Liver (tissue), 9 donors: Measurements from ENCODE around the gene MFGE8. TPM values are rescaled to one million over a fixed set of nuclear protein-coding genes. Genes with fewer than 3 reads are reported as not detected.

Experiments
- DNase-seq: peaks from one replicate; pipeline ENCODE4 v3.0.0-alpha.2; 2017; ENCODE audit warnings: low spot score
- H3K27ac ChIP-seq, 2 donors: one replicate each; pipeline ENCODE4 v1.7.0; 2013; ENCODE audit warnings: inconsistent platforms in 2 of 2, low read length in 2 of 2, control low read depth in 1 of 2, low read depth in 1 of 2, mild to moderate bottlenecking in 1 of 2
- H3K27me3 ChIP-seq, 4 donors: one replicate each; pipeline versions ENCODE4 v1.6.1 to v1.7.0; 2013; ENCODE audit warnings: low read length in 3 of 4, inconsistent platforms in 1 of 4, mild to moderate bottlenecking in 1 of 4, moderate library complexity in 1 of 4; ENCODE audit not compliant: control insufficient read depth in 4 of 4, insufficient read depth in 4 of 4
- H3K36me3 ChIP-seq, 4 donors: one replicate each; pipeline versions ENCODE4 v1.6.1 to v1.7.0; 2013; ENCODE audit warnings: low read length in 3 of 4, mild to moderate bottlenecking in 3 of 4, low read depth in 1 of 4, moderate library complexity in 1 of 4; ENCODE audit not compliant: control insufficient read depth in 4 of 4, insufficient read depth in 3 of 4
- H3K4me1 ChIP-seq, 4 donors: one replicate each; pipeline versions ENCODE4 v1.6.1 to v1.7.0; 2013; ENCODE audit warnings: low read length in 3 of 4, mild to moderate bottlenecking in 3 of 4, moderate library complexity in 1 of 4; ENCODE audit not compliant: control insufficient read depth in 4 of 4, insufficient read depth in 4 of 4
- H3K4me3 ChIP-seq, 3 donors: one replicate each; pipeline versions ENCODE4 v1.6.1 to v1.7.0; 2013; ENCODE audit warnings: low read length in 3 of 3, control low read depth in 1 of 3, low read depth in 1 of 3, mild to moderate bottlenecking in 1 of 3
- H3K9ac ChIP-seq, 2 donors: one replicate each; pipeline ENCODE4 v1.7.0; 2013; ENCODE audit warnings: low read length in 2 of 2, mild to moderate bottlenecking in 2 of 2, moderate library complexity in 2 of 2, control low read depth in 1 of 2, low read depth in 1 of 2
- H3K9me3 ChIP-seq, 4 donors: one replicate each; pipeline versions ENCODE4 v1.6.1 to v1.7.0; 2013; ENCODE audit warnings: low read length in 3 of 4; ENCODE audit not compliant: control insufficient read depth in 4 of 4
- ATF3 ChIP-seq: IDR thresholded peaks from 2 replicates; pipeline ENCODE4 v1.6.1; 2016; ENCODE audit warnings: antibody characterized with exemption
- CTCF ChIP-seq: fragments of 150-350 bp; IDR thresholded peaks from 2 replicates; pipeline ENCODE4 v1.5.1; 2017; ENCODE audit warnings: improper control_type of control experiment, low read depth, low read length; ENCODE audit not compliant: missing input control
- EGR1 ChIP-seq, 2 donors: IDR thresholded peaks; 2 replicates each; pipeline ENCODE4 v1.6.1; 2016 to 2018; ENCODE audit warnings: antibody characterized with exemption in 2 of 2, low read depth in 2 of 2
- FOXA1 ChIP-seq: IDR thresholded peaks from 2 replicates; pipeline ENCODE4 v1.6.1; 2016; ENCODE audit warnings: antibody characterized with exemption
- FOXA2 ChIP-seq: IDR thresholded peaks from 2 replicates; pipeline ENCODE4 v1.6.1; 2016; ENCODE audit warnings: antibody characterized with exemption
- GABPA ChIP-seq, 2 donors: IDR thresholded peaks in 1 of 2; conservative IDR thresholded peaks in 1 of 2; 2 replicates each; pipeline ENCODE4 v1.6.1; 2016; ENCODE audit warnings: antibody characterized with exemption in 2 of 2, mild to moderate bottlenecking in 1 of 2, moderate library complexity in 1 of 2
- HNF4A ChIP-seq, 2 donors: conservative IDR thresholded peaks; 2 replicates each; pipeline ENCODE4 v1.6.1; 2016; ENCODE audit warnings: antibody characterized with exemption in 2 of 2, mild to moderate bottlenecking in 2 of 2
- HNF4G ChIP-seq: IDR thresholded peaks from 2 replicates; pipeline ENCODE4 v1.6.1; 2016; ENCODE audit warnings: antibody characterized with exemption
- JUND ChIP-seq, 2 donors: IDR thresholded peaks; 2 replicates each; pipeline ENCODE4 v1.6.1; 2016; ENCODE audit warnings: antibody characterized with exemption in 2 of 2
- NR2F2 ChIP-seq: IDR thresholded peaks from 2 replicates; pipeline ENCODE4 v1.6.1; 2016; ENCODE audit warnings: antibody characterized with exemption
- RAD21 ChIP-seq, 2 donors: IDR thresholded peaks; 2 replicates each; pipeline ENCODE4 v1.6.1; 2016; ENCODE audit warnings: antibody characterized with exemption in 2 of 2, mild to moderate bottlenecking in 2 of 2
- REST ChIP-seq: IDR thresholded peaks from 2 replicates; pipeline ENCODE4 v1.6.1; 2016; ENCODE audit warnings: antibody characterized with exemption, mild to moderate bottlenecking
- RXRA ChIP-seq, 2 donors: IDR thresholded peaks; 2 replicates each; pipeline ENCODE4 v1.6.1; 2017 to 2018; ENCODE audit warnings: antibody characterized with exemption in 2 of 2, mild to moderate bottlenecking in 1 of 2
- SP1 ChIP-seq: IDR thresholded peaks from 2 replicates; pipeline ENCODE4 v1.6.1; 2018; ENCODE audit warnings: antibody characterized with exemption, mild to moderate bottlenecking
- TAF1 ChIP-seq: conservative IDR thresholded peaks from 2 replicates; pipeline ENCODE4 v1.6.1; 2016; ENCODE audit warnings: antibody characterized with exemption, mild to moderate bottlenecking
- YY1 ChIP-seq: IDR thresholded peaks from 2 replicates; pipeline ENCODE4 v1.6.1; 2016; ENCODE audit warnings: antibody characterized with exemption, mild to moderate bottlenecking
- WGBS: extraction: QIAGEN DNeasy Blood & Tissue Kit; methylation state at CpG from one replicate; pipeline ENCODE4 v1.1.7; 2013; 5-methylcytosine and 5-hydroxymethylcytosine counted together
- polyA plus RNA-seq, 2 donors: library from polyadenylated mRNA; stranded (reverse) in 1 of 2; unstranded in 1 of 2; fragments of 200-250 nt in 1 of 2; fragments of >200 nt in 1 of 2; fragmentation: Nextera tagmentation in 1 of 2; extraction: Ambion mirVana in 1 of 2; gene quantifications; one replicate each; pipeline versions ENCODE4 v1.2.1 to v1.2.3, GENCODE V29; 2013 to 2015
- total RNA-seq, 2 donors: library from RNA; depleted of rRNA; stranded (reverse); fragments of >200 nt; gene quantifications; one replicate each; pipeline ENCODE4 v1.2.3, GENCODE V29; 2014
- TF ChIP-seq, protein P1 (sequence below): IDR thresholded peaks from 2 replicates; pipeline ENCODE4 v1.6.1; 2016; ENCODE audit warnings: antibody characterized with exemption
- TF ChIP-seq, protein P2 (sequence below): IDR thresholded peaks from 2 replicates; pipeline ENCODE4 v1.6.1; 2016; ENCODE audit warnings: antibody characterized with exemption
- donor health status: healthy.
- donor health status: healthy.
- donor health status: healthy.
- donor health status: healthy.
- donor health status: healthy.

Gene MFGE8
- total and polyA plus RNA-seq, 4 donors, result 6.6 to 14.8 (median 12.8) TPM

DNA sequence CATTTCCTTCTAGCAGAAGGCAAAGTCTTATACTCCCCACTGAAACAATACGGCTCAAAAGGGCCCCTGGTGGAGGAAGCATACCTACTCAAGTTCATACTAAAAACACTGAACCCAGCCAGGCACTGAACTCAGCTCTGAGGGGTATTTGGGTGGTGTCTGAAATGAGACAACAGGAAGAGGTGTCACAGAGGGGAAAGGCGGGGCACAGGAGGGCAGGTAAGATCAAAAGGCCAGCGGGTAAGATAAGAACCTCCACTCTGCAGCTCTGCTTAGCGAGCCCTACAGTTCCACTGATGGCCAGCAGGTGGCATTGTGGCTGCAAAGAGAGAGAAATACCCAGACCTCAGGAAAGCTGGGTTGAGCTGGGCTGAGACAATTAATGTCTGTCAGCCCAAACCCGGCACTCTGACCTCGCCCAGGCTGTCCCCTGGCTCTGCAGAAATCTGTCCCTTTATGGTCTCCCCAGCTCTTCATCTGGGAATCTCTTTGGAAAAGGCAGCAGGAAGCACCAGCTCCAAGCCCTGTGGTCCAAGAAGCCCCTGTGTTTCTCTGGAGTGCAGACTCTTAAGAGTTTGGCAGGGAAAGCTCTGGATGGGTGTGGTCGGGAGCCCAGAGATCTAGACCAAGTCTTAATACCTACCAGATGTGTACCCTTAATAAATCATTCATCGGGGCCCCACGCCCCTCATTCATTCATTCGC, 8.4 kb downstream of the MFGE8 start (continued):
- TF ChIP-seq FOXA2, result no peak

- Histone ChIP-seq H3K4me3 (no peak overlapping the region), H3K27ac (no peak overlapping the region), H3K27me3 (no peaks in the 10 kb centered on the region), H3K9me3 (no peaks in the 10 kb centered on the region), H3K36me3 (no peaks in the 10 kb centered on the region), H3K9ac (no peak overlapping the region), H3K4me1 (no peaks in the 10 kb centered on the region)
- 89% methylated on average over 2 of the region's 2 CpGs for WGBS
- TF ChIP-seq SP1, result no peak
- no peak for TF ChIP-seq YY1
- no peak for TF ChIP-seq TAF1
- TF ChIP-seq JUND (IDR thresholded peaks at IDR 0.05), result no peak
- no peak for TF ChIP-seq RXRA (IDR thresholded peaks at IDR 0.05)
- TF ChIP-seq FOXA2, result no peak
- TF ChIP-seq HNF4G, result no peak
- TF ChIP-seq FOXA1, result no peak
- TF ChIP-seq, protein P1, sequence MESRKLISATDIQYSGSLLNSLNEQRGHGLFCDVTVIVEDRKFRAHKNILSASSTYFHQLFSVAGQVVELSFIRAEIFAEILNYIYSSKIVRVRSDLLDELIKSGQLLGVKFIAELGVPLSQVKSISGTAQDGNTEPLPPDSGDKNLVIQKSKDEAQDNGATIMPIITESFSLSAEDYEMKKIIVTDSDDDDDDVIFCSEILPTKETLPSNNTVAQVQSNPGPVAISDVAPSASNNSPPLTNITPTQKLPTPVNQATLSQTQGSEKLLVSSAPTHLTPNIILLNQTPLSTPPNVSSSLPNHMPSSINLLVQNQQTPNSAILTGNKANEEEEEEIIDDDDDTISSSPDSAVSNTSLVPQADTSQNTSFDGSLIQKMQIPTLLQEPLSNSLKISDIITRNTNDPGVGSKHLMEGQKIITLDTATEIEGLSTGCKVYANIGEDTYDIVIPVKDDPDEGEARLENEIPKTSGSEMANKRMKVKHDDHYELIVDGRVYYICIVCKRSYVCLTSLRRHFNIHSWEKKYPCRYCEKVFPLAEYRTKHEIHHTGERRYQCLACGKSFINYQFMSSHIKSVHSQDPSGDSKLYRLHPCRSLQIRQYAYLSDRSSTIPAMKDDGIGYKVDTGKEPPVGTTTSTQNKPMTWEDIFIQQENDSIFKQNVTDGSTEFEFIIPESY, result no peak
- TF ChIP-seq RAD21 (IDR thresholded peaks at IDR 0.05), result no peak
- TF ChIP-seq NR2F2, result no peak
- TF ChIP-seq ATF3, result no peak
- TF ChIP-seq, protein P2, sequence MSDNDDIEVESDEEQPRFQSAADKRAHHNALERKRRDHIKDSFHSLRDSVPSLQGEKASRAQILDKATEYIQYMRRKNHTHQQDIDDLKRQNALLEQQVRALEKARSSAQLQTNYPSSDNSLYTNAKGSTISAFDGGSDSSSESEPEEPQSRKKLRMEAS, result no peak
- TF ChIP-seq GABPA (IDR thresholded peaks at IDR 0.05 in 1 of 2, conservative IDR thresholded peaks at IDR 0.05 in 1 of 2), result no peak
- no peak for TF ChIP-seq EGR1 (IDR thresholded peaks at IDR 0.05; ENCODE audit: low read depth in 2 of 2)
- no peak for TF ChIP-seq CTCF
- no peak for DNase-seq
Observed at GRCh38 chr15:88904257-88904623, 8.9 kb downstream of the MFGE8 start.

DNA sequence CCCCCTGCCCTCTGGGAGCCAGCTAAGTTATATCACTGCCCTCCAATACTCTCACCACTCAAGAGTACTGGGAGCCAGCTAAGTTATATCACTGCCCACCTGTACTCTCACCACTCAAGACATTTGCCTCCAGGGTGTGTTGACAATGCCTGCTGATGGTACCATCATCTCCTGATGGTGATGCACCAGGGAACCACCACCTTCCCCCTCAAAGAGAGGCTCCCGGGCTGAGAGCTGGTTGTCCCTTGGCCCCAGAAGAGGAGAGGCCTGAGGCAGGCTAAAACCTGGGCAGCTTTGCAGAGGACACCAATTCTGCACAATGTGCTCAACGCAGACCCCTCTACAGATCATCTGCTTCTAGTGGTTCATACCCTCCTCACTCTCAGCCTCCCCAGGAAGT, 10.3 kb downstream of the MFGE8 start:
- H3K36me3 ChIP-seq, result no peaks in the 10 kb centered on the region
- TF ChIP-seq TAF1, result no peak
- TF ChIP-seq RXRA (IDR thresholded peaks at IDR 0.05), result no peak
- no peak for TF ChIP-seq CTCF
- TF ChIP-seq EGR1 (IDR thresholded peaks at IDR 0.05; ENCODE audit: low read depth in 2 of 2), result no peak
- no peak for TF ChIP-seq HNF4A (conservative IDR thresholded peaks at IDR 0.05)
- TF ChIP-seq GABPA (IDR thresholded peaks at IDR 0.05 in 1 of 2, conservative IDR thresholded peaks at IDR 0.05 in 1 of 2), result no peak
- TF ChIP-seq, protein P1, result no peak
- no peak for TF ChIP-seq REST
- no peak for TF ChIP-seq FOXA1
- TF ChIP-seq NR2F2, result no peak

More for the DNA sequence above, 10.3 kb downstream of the MFGE8 start:
- Histone ChIP-seq H3K9me3 (no peaks in the 10 kb centered on the region), H3K27ac (no peak overlapping the region), H3K4me1 (no peaks in the 10 kb centered on the region), H3K9ac (no peak overlapping the region), H3K27me3 (no peaks in the 10 kb centered on the region), H3K4me3 (no peak overlapping the region)
- no peak for DNase-seq
- 87% methylated on average over 2 of the region's 2 CpGs for WGBS
